Activated CD4-positive, CD25-positive, alpha-beta regulatory T cell (primary cell): ENCODE measurements around the gene CDCA3.
"Not testable (repeated sequence)": the region's sequence is repeated elsewhere in the genome, so short reads cannot be mapped to it uniquely, and the experiment has no call there.

Experiments used
- DNase-seq, 4 experiments: peaks; one replicate each; lab custom pipeline; 2025; lab: John Stamatoyannopoulos, UW

Gene CDCA3

GRCh38 chr12:6851153-6851920 is at the start of gene CDCA3:
CDCA3 (minus strand) TSS chr12:6851286; CDS start chr12:6850952, 334 bp downstream.
- DNase-seq, result peak; percentile 76 to 85 (median 82)

- no peak for DNase-seq
These were observed 48.9 kb upstream of the CDCA3 start for GRCh38 chr12:6899837-6900519.

DNA sequence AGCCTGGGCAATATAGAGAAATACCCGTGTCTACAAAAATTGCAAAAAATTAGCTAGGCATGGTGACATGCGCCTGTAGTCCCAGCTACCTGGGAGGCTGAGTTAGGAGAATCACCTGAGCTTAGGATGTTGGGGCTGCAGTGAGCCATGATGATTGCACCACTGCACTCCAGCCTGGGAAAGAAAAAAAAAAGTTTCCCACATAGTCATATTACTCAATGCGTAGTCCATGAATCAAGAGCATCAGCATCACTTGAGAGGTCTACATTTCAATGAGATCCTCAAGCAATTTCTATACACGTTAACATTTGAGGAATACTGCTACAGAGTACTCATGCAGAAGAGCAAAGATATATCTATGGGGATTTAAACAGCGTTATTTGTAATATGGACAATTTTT is 48.3 kb upstream of the CDCA3 start:
- DNase-seq, result no peak

DNA sequence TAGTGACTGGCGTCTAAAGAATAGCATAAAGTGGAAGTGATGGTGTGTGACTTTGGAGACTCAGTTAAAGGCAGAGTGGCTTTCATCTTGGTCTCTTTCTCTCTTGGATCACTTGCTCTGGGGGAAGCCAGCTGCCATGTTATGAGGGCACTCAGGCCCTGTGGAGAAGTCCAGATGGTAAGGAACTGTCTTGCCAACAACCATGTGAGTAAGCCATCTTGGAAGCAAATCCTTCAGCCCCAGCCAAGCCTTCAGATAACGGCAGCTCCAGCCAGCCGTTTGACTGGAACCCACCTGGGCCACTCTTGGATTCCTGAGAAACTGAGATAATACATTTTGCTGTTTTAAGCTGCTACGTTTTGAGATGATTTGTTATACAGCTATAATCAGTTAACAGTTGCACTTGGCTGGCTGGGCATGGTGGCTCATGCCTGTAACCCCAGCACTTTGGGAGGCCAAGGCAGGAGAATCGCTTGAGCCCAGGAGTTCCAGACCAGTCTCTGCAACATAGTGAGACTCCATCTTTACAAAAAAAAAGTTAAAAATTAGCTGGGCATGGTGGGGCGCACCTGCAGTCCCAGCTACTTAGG is 45.9 kb upstream of the CDCA3 start:
- no peak for DNase-seq

- no peak for DNase-seq
These were observed 43.2 kb upstream of the CDCA3 start for GRCh38 chr12:6894321-6894720.

DNA sequence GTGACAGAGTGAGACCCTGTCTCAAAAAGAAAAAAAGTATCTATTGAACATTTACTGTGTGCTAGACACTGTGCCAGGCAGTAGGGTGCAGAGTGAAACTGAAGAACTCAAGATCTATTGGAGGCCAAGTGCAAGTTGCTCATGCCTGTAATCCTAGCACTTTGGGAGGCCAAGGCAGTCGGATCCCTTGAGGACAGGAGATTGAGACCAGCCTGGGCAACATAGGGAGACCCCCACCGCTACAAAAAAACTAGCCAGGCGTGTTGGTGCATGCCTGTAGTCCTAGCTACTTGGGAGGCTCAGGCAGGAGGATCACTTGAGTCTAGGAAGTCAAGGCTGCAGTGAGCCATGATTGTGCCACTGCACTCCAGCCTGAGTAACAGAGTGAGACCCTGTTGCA is 41.6 kb upstream of the CDCA3 start:
- not testable (repeated sequence) for DNase-seq

- DNase-seq, result no peak
These were observed 40.5 kb upstream of the CDCA3 start for GRCh38 chr12:6891646-6892001.

- DNase-seq, result peak; percentile 97 to 99 (median 98)
These were observed 39.9 kb upstream of the CDCA3 start for GRCh38 chr12:6890789-6891645.

DNA sequence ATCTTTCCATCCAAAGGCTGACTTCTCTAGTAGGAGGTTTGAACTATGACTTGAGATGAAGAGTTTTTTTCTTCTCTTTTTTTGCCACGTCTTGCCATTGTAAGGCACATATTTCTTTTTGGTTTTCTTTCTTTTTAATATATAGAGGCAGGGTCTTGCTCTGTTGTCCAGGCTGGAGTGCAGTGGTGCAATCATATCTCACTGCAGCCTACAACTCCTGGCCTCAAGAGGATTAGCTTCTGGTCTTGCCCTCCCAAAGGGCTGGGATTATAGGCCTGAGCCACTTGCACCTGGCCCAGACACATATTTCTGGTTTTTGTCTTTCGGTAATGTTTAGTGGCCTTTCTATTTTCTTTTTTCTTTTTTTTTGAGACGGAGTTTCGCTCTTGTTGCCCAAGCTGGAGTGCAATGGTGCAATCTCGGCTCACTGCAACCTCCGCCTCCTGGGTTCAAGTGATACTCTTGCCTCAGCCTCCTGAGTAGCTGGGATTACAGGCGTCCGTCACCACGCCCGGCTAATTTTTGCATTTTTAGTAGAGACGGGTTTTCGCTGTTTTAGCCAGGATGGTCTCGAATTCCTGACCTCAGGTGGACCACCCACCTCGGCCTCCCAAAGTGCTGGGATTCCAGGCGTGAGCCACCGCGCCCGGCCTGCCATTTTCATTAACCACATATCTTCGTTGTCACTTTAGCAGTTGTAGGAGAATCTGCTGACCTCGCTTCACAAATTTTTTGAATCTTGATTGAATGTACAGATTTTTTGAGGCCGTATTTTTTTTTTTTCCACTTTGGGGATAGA is 38.9 kb upstream of the CDCA3 start:
- not testable (repeated sequence) for DNase-seq

GRCh38 chr12:6888794-6889193 is 37.7 kb upstream of the CDCA3 start:
- not testable (repeated sequence) for DNase-seq

DNA sequence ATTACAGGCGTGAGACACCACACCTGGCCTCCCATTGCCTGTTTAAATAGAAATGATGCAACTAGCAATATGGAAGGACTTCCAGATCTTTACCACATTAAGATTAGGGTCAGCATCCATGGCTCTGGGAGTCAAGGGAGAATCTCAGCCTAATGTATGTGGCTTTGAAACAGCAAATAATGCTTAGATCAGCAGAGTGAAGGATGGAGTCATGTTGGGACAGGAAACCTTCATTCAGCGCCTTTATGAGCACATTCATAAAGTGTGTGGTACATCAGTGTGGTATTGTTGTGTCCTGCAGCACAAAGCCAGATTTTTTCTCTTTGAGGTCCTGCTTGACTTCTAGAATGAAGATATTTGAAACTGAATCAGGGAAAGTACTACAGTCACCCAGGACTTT is 37.3 kb upstream of the CDCA3 start:
- DNase-seq, result no peak

GRCh38 chr12:6887460-6887859 is 36.4 kb upstream of the CDCA3 start:
- no peak for DNase-seq

DNA sequence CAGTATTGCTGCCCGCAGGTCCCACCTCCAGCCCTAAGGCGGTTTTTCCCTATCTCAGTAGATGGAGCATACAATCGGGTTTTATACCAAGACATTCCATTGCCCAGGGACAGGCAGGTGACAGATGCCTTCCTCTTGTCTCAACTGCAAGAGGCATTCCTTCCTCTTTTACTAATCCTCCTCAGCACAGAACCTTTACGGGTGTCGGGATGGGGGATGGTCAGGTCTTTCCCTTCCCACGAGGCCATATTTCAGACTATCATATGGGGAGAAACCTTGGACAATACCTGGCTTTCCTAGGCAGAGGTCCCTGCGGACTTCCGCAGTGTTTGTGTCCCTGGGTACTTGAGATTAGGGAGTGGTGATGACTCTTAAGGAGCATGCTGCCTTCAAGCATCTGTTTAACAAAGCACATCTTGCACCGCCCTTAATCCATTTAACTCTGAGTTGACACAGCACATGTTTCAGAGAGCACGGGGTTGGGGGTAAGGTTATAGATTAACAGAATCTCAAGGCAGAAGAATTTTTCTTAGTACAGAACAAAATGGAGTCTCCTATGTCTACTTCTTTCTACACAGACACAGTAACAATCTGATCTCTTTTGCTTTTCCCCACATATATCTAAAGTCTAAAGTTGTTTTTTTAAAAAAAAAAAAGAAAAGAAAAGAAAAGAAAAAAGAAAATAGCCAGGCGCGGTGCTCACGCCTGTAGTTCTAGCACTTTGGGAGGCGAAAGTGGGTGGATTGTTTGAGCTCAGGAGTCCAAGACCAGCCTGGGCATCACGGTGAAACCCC is 35.3 kb upstream of the CDCA3 start:
- not testable (repeated sequence) for DNase-seq

DNA sequence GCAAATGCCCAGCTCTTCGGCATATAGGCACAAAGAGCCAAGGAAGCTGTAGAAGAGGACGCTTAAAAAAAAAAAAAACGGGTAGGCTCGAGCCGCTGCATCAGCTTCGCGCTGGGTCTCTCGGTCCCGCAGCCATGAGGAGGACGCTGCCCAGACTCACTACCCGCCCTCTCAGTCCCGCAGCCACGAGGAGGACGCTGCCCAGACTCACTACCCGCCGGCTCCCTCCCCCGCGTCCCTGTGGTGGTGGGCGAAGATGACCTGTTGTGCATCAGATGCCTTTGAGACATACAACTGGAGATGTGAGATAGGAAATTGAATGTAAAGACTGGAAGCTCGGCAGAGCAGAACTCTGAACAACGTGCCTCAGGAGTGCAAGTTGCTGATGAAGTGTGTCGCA is 33.5 kb upstream of the CDCA3 start:
- DNase-seq, result no peak

DNA sequence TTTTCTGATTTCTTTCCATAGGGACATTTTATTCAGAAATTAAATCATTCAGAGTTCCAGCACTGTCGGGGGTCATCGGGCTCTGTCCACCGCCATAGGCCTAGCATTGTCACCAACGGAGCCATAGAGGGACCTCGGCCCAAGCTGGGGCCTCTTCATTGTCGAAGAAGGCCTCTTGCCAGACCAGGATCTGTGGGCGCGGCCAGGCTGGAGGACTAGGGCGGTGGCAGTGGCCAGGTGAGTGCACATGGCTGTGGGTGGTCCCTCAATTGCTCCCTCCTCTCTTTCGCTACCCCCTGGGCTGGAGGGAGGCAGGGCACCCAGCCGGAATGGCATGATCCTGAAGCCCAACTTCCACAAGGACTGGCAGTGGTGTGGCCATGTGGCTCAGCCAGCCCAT is 32.6 kb upstream of the CDCA3 start:
- DNase-seq, result no peak

DNA sequence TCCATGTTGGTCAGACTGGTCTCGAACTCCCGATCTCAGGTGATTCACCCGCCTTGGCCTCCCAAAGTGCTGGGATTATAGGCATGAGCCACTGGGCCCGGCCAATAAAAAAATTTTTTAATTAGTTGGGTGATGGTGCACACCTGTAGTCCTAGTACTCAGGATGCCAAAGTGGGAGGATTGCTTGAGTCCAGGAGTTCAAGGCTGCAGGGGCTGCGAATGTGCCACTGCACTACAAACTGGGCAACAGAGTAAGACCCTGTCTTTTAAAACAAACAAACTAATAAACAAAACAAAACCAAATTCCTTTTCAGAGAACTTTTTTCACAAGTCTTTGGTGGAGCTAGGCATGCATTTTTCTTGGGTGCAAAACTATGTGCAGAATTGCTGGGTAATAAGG is 32.2 kb upstream of the CDCA3 start:
- DNase-seq, result no peak

- DNase-seq, result not testable (repeated sequence)
These were observed 28.7 kb upstream of the CDCA3 start for GRCh38 chr12:6879824-6880223.

DNA sequence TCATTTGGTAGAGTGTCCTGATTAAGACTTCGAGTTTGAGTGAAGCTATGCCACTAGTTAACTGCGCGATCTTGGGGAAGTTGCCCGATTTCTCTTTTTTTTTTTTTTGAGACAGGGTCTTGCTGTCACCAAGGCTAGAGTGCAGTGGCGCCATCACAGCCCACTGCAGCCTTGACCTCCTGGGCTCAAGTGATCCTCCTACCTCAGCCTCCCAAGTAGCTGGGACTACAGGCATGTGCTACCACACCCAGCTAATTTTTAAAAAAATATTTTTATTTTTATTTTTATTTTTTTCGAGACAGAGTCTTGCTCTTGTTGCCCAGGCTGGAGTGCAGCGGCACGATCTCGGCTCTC is 22.9 kb upstream of the CDCA3 start:
- DNase-seq, result not testable (repeated sequence)

- DNase-seq, result peak; percentile 98 to 99 (median 98)
These were observed 22.3 kb upstream of the CDCA3 start, which contains the start of gene SPSB2 for GRCh38 chr12:6873094-6874014. SPSB2 (minus strand) TSS chr12:6873303; CDS start chr12:6872901, 402 bp downstream.
